SK-N-SH treated with all-trans-retinoic acid at 6 μM for 48 hours (cell line): ENCODE measurements around the gene SNAPC4.

Experiments
- BACH2 ChIP-seq: fragments of 250-450 bp; sonication (Bioruptor Pico); IDR thresholded peaks from 2 replicates; pipeline ENCODE4 v1.9.0; 2021; ENCODE audit warnings: mild to moderate bottlenecking, borderline replicate concordance
- CSDC2 ChIP-seq: fragments of 250-450 bp; sonication (Bioruptor Pico); IDR thresholded peaks from 2 replicates; pipeline ENCODE4 v1.5.0; 2020; ENCODE audit warnings: mild to moderate bottlenecking, moderate library complexity
- ESRRG ChIP-seq: fragments of 250-450 bp; sonication (Bioruptor Pico); IDR thresholded peaks from 2 replicates; pipeline ENCODE4 v1.6.1; 2021; ENCODE audit warnings: mild to moderate bottlenecking
- GLIS3 ChIP-seq: fragments of 250-450 bp; sonication (Bioruptor Pico); IDR thresholded peaks from 2 replicates; pipeline ENCODE4 v1.5.0; 2020; ENCODE audit warnings: mild to moderate bottlenecking, moderate library complexity
- SNAI2 ChIP-seq: fragments of 250-450 bp; sonication (Bioruptor Pico); IDR thresholded peaks from 2 replicates; pipeline ENCODE4 v1.5.0; 2020; ENCODE audit warnings: mild to moderate bottlenecking, moderate library complexity
- TF ChIP-seq, protein P1 (sequence below): fragments of 250-450 bp; sonication (Bioruptor Pico); IDR thresholded peaks from 2 replicates; pipeline ENCODE4 v1.8.0; 2020; ENCODE audit warnings: mild to moderate bottlenecking, moderate library complexity, borderline replicate concordance
- TF ChIP-seq, protein P2 (sequence below): fragments of 250-450 bp; sonication (Bioruptor Pico); IDR thresholded peaks from 2 replicates; pipeline ENCODE4 v1.5.1; 2020; ENCODE audit warnings: low read depth, mild to moderate bottlenecking, moderate library complexity

- no peak for TF ChIP-seq BACH2 (CRISPR knock-in tag)
- TF ChIP-seq SNAI2 = no peak
- TF ChIP-seq, protein P1, sequence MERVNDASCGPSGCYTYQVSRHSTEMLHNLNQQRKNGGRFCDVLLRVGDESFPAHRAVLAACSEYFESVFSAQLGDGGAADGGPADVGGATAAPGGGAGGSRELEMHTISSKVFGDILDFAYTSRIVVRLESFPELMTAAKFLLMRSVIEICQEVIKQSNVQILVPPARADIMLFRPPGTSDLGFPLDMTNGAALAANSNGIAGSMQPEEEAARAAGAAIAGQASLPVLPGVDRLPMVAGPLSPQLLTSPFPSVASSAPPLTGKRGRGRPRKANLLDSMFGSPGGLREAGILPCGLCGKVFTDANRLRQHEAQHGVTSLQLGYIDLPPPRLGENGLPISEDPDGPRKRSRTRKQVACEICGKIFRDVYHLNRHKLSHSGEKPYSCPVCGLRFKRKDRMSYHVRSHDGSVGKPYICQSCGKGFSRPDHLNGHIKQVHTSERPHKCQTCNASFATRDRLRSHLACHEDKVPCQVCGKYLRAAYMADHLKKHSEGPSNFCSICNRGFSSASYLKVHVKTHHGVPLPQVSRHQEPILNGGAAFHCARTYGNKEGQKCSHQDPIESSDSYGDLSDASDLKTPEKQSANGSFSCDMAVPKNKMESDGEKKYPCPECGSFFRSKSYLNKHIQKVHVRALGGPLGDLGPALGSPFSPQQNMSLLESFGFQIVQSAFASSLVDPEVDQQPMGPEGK (CRISPR knock-in tag) = no peak
- TF ChIP-seq GLIS3 = no peak
- TF ChIP-seq, protein P2, sequence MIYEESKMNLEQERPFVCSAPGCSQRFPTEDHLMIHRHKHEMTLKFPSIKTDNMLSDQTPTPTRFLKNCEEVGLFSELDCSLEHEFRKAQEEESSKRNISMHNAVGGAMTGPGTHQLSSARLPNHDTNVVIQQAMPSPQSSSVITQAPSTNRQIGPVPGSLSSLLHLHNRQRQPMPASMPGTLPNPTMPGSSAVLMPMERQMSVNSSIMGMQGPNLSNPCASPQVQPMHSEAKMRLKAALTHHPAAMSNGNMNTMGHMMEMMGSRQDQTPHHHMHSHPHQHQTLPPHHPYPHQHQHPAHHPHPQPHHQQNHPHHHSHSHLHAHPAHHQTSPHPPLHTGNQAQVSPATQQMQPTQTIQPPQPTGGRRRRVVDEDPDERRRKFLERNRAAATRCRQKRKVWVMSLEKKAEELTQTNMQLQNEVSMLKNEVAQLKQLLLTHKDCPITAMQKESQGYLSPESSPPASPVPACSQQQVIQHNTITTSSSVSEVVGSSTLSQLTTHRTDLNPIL (CRISPR knock-in tag) = no peak
- TF ChIP-seq CSDC2 = no peak
- TF ChIP-seq ESRRG (CRISPR knock-in tag) = no peak
Measured at GRCh38 chr9:136361047-136361753, 38.8 kb downstream of the SNAPC4 start.
